Ecto neural progenitor cell (in vitro differentiated cells): ENCODE measurements around the gene LKAAEAR1.

Experiments used
- DNase-seq: peaks from one replicate; pipeline ENCODE4 v3.0.0-alpha.2; 2018; ENCODE audit warnings: low spot score

LKAAEAR1 gene

GRCh38 chr20:64078934-64079272 lies 5.3 kb downstream of the LKAAEAR1 start:
- no peak for DNase-seq

GRCh38 chr20:64077876-64078551 lies 6.2 kb downstream of the LKAAEAR1 start:
- DNase-seq, result no peak

- no peak for DNase-seq
Observed at GRCh38 chr20:64077541-64077875, 6.7 kb downstream of the LKAAEAR1 start.

GRCh38 chr20:64077094-64077493 lies 7.1 kb downstream of the LKAAEAR1 start:
- DNase-seq, result no peak

GRCh38 chr20:64076061-64076997 lies 7.9 kb downstream of the LKAAEAR1 start:
- no peak for DNase-seq

- DNase-seq, result no peak
Observed at GRCh38 chr20:64075556-64075955, 8.6 kb downstream of the LKAAEAR1 start.

GRCh38 chr20:64074963-64075362 lies 9.2 kb downstream of the LKAAEAR1 start:
- DNase-seq, result no peak

- DNase-seq, result no peak
Observed at GRCh38 chr20:64074184-64074789, 9.9 kb downstream of the LKAAEAR1 start.

GRCh38 chr20:64073476-64074183 lies 10.6 kb downstream of the LKAAEAR1 start:
- no peak for DNase-seq

GRCh38 chr20:64072498-64073063 lies 11.6 kb downstream of the LKAAEAR1 start:
- DNase-seq, result no peak

- DNase-seq, result no peak
Observed at GRCh38 chr20:64071341-64072332, 12.6 kb downstream of the LKAAEAR1 start.

- DNase-seq, result no peak
Observed at GRCh38 chr20:64070244-64070993, 13.8 kb downstream of the LKAAEAR1 start.

GRCh38 chr20:64069614-64070243 lies 14.5 kb downstream of the LKAAEAR1 start:
- peak; percentile 90 for DNase-seq

- no peak for DNase-seq
Observed at GRCh38 chr20:64069209-64069613, 15.0 kb downstream of the LKAAEAR1 start.

- DNase-seq, result no peak
Observed at GRCh38 chr20:64068386-64069208, 15.6 kb downstream of the LKAAEAR1 start.

GRCh38 chr20:64067733-64068307 lies 16.4 kb downstream of the LKAAEAR1 start:
- DNase-seq, result no peak

- DNase-seq, result no peak
Observed at GRCh38 chr20:64067005-64067632, 17.1 kb downstream of the LKAAEAR1 start.

GRCh38 chr20:64065974-64066343 lies 18.2 kb downstream of the LKAAEAR1 start:
- no peak for DNase-seq
